Upper lobe of left lung (tissue), 4 donors: ENCODE results near the gene PLXNA3.

Experiments used
- EP300 ChIP-seq, 4 donors: sonication (generic); formaldehyde crosslinking; IDR thresholded peaks; one replicate each; pipeline ENCODE4 v1.5.1; 2017; ENCODE audit warnings: antibody characterized with exemption in 4 of 4, control low read depth in 2 of 4
- POLR2A ChIP-seq, 4 donors: fragments of 450-650 bp; IDR thresholded peaks; one replicate each; pipeline ENCODE4 v1.5.1; 2016 to 2017; ENCODE audit warnings: antibody characterized with exemption in 4 of 4, mild to moderate bottlenecking in 2 of 4
- POLR2AphosphoS5 ChIP-seq, 2 donors: sonication (generic); formaldehyde crosslinking; IDR thresholded peaks; one replicate each; pipeline ENCODE4 v1.5.1; 2017; ENCODE audit warnings: antibody characterized with exemption in 2 of 2
- TF ChIP-seq, protein P1 (sequence below), 6 experiments: fragments of 450-650 bp in 4 of 6; fragments of 200-600 bp in 2 of 6; sonication (generic) in 2 of 6; IDR thresholded peaks; one replicate each; pipeline ENCODE4 v1.5.1; 2016 to 2019; ENCODE audit warnings: antibody characterized with exemption in 6 of 6

DNA sequence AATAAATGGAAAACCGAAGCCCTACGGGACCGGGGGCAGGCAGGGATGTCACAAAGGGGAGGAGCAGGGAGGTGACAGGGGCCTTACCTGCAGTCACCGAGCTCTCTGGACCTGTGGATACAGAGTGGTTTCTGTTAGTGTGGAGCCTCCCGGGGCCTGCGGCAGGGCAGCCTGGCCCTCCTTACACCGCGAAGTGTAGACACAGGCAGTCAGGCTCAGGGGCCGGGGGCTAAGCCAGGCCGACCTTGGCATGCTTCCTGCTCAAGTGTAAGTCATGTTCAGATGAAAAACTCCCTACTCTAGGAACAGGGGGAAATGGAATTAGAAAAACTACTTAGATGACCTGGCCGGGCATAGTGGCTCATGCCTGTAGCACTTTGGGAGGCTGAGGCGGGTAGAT, 53.7 kb downstream of the PLXNA3 start:
- TF ChIP-seq POLR2A (IDR thresholded peaks at IDR 0.05) (no peak), POLR2AphosphoS5 (IDR thresholded peaks at IDR 0.05) (no peak), EP300 (IDR thresholded peaks at IDR 0.05) (no peak)
- TF ChIP-seq, protein P1, sequence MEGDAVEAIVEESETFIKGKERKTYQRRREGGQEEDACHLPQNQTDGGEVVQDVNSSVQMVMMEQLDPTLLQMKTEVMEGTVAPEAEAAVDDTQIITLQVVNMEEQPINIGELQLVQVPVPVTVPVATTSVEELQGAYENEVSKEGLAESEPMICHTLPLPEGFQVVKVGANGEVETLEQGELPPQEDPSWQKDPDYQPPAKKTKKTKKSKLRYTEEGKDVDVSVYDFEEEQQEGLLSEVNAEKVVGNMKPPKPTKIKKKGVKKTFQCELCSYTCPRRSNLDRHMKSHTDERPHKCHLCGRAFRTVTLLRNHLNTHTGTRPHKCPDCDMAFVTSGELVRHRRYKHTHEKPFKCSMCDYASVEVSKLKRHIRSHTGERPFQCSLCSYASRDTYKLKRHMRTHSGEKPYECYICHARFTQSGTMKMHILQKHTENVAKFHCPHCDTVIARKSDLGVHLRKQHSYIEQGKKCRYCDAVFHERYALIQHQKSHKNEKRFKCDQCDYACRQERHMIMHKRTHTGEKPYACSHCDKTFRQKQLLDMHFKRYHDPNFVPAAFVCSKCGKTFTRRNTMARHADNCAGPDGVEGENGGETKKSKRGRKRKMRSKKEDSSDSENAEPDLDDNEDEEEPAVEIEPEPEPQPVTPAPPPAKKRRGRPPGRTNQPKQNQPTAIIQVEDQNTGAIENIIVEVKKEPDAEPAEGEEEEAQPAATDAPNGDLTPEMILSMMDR (IDR thresholded peaks at IDR 0.05): no peak
